ENCODE data around the gene DAAM1. TPM values are rescaled to one million over a fixed set of nuclear protein-coding genes. Genes with fewer than 3 reads are reported as not detected.

DAAM1 gene
- polyA plus RNA-seq, 1 donor from 2014 or later = 161 TPM

GRCh38 chr14:59360233-59360632 is 171.8 kb downstream of the DAAM1 start:
- no peaks in the 10 kb centered on the region for H3F3A ChIP-seq (ENCODE audit: insufficient read depth, low read length, poor library complexity, severe bottlenecking)
- no peak overlapping the region for H3K4me3 ChIP-seq (ENCODE audit: low read length)
- H3K9me2 ChIP-seq (ENCODE audit: insufficient read depth, low read length) = no peaks in the 10 kb centered on the region
- no peaks in the 10 kb centered on the region for H3K27me3 ChIP-seq (ENCODE audit: insufficient read depth, low read depth, low read length)
- H4K20me1 ChIP-seq (ENCODE audit: insufficient read depth) = no peaks in the 10 kb centered on the region
- H3K36me3 ChIP-seq (ENCODE audit: insufficient read depth, low read length) = peaks cover 30% of the 10 kb centered on the region
- no peaks in the 10 kb centered on the region for H3K9me3 ChIP-seq (ENCODE audit: low read length)
- no peak overlapping the region for H2AFZ ChIP-seq (ENCODE audit: low read depth, low read length)
- no peaks in the 10 kb centered on the region for H3K79me2 ChIP-seq (replicated peaks; ENCODE audit: insufficient read depth, low read length)
- TF ChIP-seq RAD21 (conservative IDR thresholded peaks at IDR 0.05) = no peak
- TF ChIP-seq SMC3 (conservative IDR thresholded peaks at IDR 0.05; ENCODE audit: poor library complexity) = no peak
- no peak for TF ChIP-seq EZH2 (IDR thresholded peaks at IDR 0.05; ENCODE audit: borderline replicate concordance, insufficient read depth, low read length, poor library complexity, severe bottlenecking)
- no peak for TF ChIP-seq TAF1 (IDR thresholded peaks at IDR 0.05; ENCODE audit: low read depth)
- TF ChIP-seq CTCF (IDR thresholded peaks at IDR 0.05; ENCODE audit: poor library complexity, severe bottlenecking) = no peak
- TF ChIP-seq, protein P1, sequence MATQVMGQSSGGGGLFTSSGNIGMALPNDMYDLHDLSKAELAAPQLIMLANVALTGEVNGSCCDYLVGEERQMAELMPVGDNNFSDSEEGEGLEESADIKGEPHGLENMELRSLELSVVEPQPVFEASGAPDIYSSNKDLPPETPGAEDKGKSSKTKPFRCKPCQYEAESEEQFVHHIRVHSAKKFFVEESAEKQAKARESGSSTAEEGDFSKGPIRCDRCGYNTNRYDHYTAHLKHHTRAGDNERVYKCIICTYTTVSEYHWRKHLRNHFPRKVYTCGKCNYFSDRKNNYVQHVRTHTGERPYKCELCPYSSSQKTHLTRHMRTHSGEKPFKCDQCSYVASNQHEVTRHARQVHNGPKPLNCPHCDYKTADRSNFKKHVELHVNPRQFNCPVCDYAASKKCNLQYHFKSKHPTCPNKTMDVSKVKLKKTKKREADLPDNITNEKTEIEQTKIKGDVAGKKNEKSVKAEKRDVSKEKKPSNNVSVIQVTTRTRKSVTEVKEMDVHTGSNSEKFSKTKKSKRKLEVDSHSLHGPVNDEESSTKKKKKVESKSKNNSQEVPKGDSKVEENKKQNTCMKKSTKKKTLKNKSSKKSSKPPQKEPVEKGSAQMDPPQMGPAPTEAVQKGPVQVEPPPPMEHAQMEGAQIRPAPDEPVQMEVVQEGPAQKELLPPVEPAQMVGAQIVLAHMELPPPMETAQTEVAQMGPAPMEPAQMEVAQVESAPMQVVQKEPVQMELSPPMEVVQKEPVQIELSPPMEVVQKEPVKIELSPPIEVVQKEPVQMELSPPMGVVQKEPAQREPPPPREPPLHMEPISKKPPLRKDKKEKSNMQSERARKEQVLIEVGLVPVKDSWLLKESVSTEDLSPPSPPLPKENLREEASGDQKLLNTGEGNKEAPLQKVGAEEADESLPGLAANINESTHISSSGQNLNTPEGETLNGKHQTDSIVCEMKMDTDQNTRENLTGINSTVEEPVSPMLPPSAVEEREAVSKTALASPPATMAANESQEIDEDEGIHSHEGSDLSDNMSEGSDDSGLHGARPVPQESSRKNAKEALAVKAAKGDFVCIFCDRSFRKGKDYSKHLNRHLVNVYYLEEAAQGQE (IDR thresholded peaks at IDR 0.05; ENCODE audit: borderline replicate concordance) = no peak
- TF ChIP-seq POLR2AphosphoS5 (IDR thresholded peaks at IDR 0.05) = no peak
- no peak for TF ChIP-seq EP300 (conservative IDR thresholded peaks at IDR 0.05; ENCODE audit: poor library complexity, severe bottlenecking)
- no peak for TF ChIP-seq MXI1 (conservative IDR thresholded peaks at IDR 0.05; ENCODE audit: poor library complexity, severe bottlenecking)
- no peak overlapping the region for H3K9ac ChIP-seq (ENCODE audit: low read length)
- H3K4me2 ChIP-seq (ENCODE audit: low read length) = no peak overlapping the region
- no peak overlapping the region for H3K27ac ChIP-seq (ENCODE audit: low read length)

- Histone ChIP-seq H3K9me2 (ENCODE audit: insufficient read depth, low read length) (no peaks in the 10 kb centered on the region), H3K9ac (ENCODE audit: low read length) (no peak overlapping the region), H2AFZ (ENCODE audit: low read depth, low read length) (no peak overlapping the region), H3K27me3 (ENCODE audit: insufficient read depth, low read depth, low read length) (no peaks in the 10 kb centered on the region), H3K27ac (ENCODE audit: low read length) (no peak overlapping the region), H3K4me3 (ENCODE audit: low read length) (no peak overlapping the region), H3K9me3 (ENCODE audit: low read length) (no peaks in the 10 kb centered on the region), H3K4me2 (ENCODE audit: low read length) (no peak overlapping the region), H3F3A (ENCODE audit: insufficient read depth, low read length, poor library complexity, severe bottlenecking) (no peaks in the 10 kb centered on the region), H4K20me1 (ENCODE audit: insufficient read depth) (no peaks in the 10 kb centered on the region), H3K79me2 (replicated peaks; ENCODE audit: insufficient read depth, low read length) (no peaks in the 10 kb centered on the region), H3K36me3 (ENCODE audit: insufficient read depth, low read length) (peaks cover 30% of the 10 kb centered on the region)
- no peak for TF ChIP-seq POLR2AphosphoS5 (IDR thresholded peaks at IDR 0.05)
- TF ChIP-seq, protein P1 (IDR thresholded peaks at IDR 0.05; ENCODE audit: borderline replicate concordance) = no peak
- no peak for TF ChIP-seq RAD21 (conservative IDR thresholded peaks at IDR 0.05)
- TF ChIP-seq SMC3 (conservative IDR thresholded peaks at IDR 0.05; ENCODE audit: poor library complexity) = no peak
- no peak for TF ChIP-seq EP300 (conservative IDR thresholded peaks at IDR 0.05; ENCODE audit: poor library complexity, severe bottlenecking)
- TF ChIP-seq TAF1 (IDR thresholded peaks at IDR 0.05; ENCODE audit: low read depth) = no peak
- no peak for TF ChIP-seq CTCF (IDR thresholded peaks at IDR 0.05; ENCODE audit: poor library complexity, severe bottlenecking)
- no peak for TF ChIP-seq MXI1 (conservative IDR thresholded peaks at IDR 0.05; ENCODE audit: poor library complexity, severe bottlenecking)
- no peak for TF ChIP-seq EZH2 (IDR thresholded peaks at IDR 0.05; ENCODE audit: borderline replicate concordance, insufficient read depth, low read length, poor library complexity, severe bottlenecking)
These were observed 172.7 kb downstream of the DAAM1 start for GRCh38 chr14:59360923-59361794.

Measured in neural cell (in vitro differentiated cells).